ENCODE data around the gene ACIN1. TPM values are rescaled to one million over a fixed set of nuclear protein-coding genes. Genes with fewer than 3 reads are reported as not detected.

Gene ACIN1
- total and polyA plus RNA-seq, 10 of the 15 experiments (the other 5 are each of a cell fraction or from before 2014, with no cell fraction given), result 4.3 to 148 (median 93.4) TPM

GRCh38 chr14:23139874-23140273 is 44.9 kb upstream of the ACIN1 start (continued):
- no peak for TF ChIP-seq BCLAF1 (IDR thresholded peaks at IDR 0.05)
- TF ChIP-seq HDGF (IDR thresholded peaks at IDR 0.05), result no peak
- no peak for TF ChIP-seq SMARCA5 (IDR thresholded peaks at IDR 0.05)
- TF ChIP-seq CBFB (IDR thresholded peaks at IDR 0.05; ENCODE audit: low read depth), result no peak
- TF ChIP-seq ZNF622 (IDR thresholded peaks at IDR 0.05), result no peak
- TF ChIP-seq HSF1 (IDR thresholded peaks at IDR 0.05; ENCODE audit: low read depth, low read length), result no peak
- no peak for TF ChIP-seq CUX1 (IDR thresholded peaks at IDR 0.05; ENCODE audit: insufficient replicate concordance, low read depth, low read length)
- TF ChIP-seq EP300 (IDR thresholded peaks at IDR 0.05; ENCODE audit: borderline replicate concordance in 1 of 2, control insufficient read depth in 1 of 2, low read depth in 2 of 2, low read length in 2 of 2), result no peak
- no peak for TF ChIP-seq CTCF (IDR thresholded peaks at IDR 0.05 in 2 of 3, conservative IDR thresholded peaks at IDR 0.05 in 1 of 3; ENCODE audit: control insufficient read depth in 2 of 3, extremely low read depth in 1 of 3, insufficient read depth in 1 of 3, low read depth in 3 of 3, low read length in 3 of 3)
- TF ChIP-seq PML (IDR thresholded peaks at IDR 0.05; ENCODE audit: low read length), result no peak
- TF ChIP-seq ZNF592 (IDR thresholded peaks at IDR 0.05), result no peak

All from GM12878 (cell line).